ENCODE data around the gene COQ8A.

The COQ8A gene

DNA sequence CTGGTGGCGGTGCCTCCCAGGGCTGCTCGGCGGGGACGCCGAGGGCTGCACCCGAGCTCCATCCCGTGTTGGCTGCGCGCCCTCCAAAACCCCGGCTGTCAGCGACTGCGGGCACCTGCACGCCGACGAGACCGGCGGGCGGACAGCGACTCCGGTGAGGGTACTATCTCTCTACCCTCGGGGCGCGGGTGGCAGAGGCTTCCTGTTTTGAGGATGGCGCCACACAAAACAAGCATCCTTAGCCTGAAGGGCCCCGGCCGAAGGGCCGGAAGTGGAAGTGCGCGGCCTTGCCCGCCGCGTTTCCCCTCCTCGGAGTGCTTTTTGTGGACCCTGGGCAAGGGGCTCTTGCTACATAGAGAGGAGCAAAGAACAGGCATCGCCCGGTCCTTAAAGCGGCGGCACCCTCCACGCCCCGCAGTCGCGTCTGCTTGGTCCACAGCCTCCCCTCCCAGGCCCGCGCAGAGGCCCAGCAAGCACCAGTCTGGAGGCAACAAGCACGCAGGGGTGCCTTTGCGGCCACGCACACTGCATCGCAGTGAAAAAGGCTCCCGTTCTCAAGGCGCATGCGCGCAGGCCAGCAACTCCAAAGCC is 561 bp upstream of the COQ8A start:
- H3K4me3 ChIP-seq (ENCODE audit: low read length), result peak overlapping the region; percentile 68
- TF ChIP-seq, protein P1, sequence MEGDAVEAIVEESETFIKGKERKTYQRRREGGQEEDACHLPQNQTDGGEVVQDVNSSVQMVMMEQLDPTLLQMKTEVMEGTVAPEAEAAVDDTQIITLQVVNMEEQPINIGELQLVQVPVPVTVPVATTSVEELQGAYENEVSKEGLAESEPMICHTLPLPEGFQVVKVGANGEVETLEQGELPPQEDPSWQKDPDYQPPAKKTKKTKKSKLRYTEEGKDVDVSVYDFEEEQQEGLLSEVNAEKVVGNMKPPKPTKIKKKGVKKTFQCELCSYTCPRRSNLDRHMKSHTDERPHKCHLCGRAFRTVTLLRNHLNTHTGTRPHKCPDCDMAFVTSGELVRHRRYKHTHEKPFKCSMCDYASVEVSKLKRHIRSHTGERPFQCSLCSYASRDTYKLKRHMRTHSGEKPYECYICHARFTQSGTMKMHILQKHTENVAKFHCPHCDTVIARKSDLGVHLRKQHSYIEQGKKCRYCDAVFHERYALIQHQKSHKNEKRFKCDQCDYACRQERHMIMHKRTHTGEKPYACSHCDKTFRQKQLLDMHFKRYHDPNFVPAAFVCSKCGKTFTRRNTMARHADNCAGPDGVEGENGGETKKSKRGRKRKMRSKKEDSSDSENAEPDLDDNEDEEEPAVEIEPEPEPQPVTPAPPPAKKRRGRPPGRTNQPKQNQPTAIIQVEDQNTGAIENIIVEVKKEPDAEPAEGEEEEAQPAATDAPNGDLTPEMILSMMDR (conservative IDR thresholded peaks at IDR 0.05; ENCODE audit: low read depth, low read length), result no peak
- DNase-seq (ENCODE audit: low read depth), result no peak

DNA sequence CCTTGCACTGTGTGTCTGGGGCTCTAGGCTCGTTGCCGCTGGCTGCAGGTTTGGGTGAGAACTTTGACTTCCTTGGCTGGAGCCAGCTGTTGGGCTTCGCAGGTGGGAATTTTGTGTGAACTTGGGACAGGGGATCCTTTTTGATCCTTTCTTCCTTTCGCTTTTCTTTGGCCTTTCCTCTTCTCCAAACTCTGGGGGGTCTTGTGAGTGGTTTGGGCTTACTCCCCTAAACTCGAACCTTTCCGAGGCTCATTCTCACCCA is 643 bp downstream of the COQ8A start:
- TF ChIP-seq, protein P1 (conservative IDR thresholded peaks at IDR 0.05; ENCODE audit: low read depth, low read length), result no peak
- DNase-seq (ENCODE audit: low read depth), result no peak
- peak overlapping the region; percentile 66 for H3K4me3 ChIP-seq (ENCODE audit: low read length)

DNA sequence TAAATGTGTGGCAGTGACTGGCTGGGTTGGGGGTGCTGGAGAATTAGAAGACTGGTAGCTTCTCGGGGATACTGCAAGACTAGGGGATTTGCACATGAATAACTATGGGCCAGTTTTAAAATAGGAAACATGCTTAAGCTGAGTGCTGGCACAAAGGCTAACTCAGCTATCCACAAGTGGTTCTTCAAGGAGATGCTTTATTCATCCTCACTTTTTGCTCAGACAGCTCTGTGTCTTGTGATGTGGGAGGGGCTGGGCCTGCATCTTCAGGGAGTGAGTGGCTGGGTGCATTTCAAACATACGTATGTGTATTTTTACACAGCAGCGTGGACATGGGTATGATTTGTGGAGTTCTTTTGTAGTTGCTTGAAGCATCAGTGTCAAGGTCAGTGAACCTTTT is 2.3 kb downstream of the COQ8A start:
- no peak for DNase-seq (ENCODE audit: low read depth)
- H3K4me3 ChIP-seq (ENCODE audit: low read length), result no peak overlapping the region
- TF ChIP-seq, protein P1 (conservative IDR thresholded peaks at IDR 0.05; ENCODE audit: low read depth, low read length), result no peak

DNA sequence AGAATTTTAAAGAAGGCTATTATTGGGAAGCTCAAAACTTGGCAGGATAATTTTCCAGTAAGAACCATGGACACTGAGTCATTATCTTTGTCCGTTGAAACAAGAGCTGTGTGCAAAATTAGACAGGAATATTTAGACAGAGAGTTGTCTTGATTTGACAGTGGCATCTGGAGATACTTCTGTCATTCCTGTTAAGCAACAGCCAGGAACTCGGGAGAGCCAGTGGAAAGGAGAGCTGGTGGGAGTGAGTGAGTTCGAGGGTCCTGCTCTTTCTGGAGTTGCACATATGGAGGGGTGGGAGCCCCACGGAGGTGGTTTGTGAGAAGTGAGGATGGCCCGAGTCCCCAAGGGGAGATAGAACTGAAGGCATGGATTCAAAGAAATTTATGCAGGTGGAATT is 3.1 kb downstream of the COQ8A start:
- H3K4me3 ChIP-seq (ENCODE audit: low read length), result no peak overlapping the region
- no peak for DNase-seq (ENCODE audit: low read depth)
- TF ChIP-seq, protein P1 (conservative IDR thresholded peaks at IDR 0.05; ENCODE audit: low read depth, low read length), result no peak

DNA sequence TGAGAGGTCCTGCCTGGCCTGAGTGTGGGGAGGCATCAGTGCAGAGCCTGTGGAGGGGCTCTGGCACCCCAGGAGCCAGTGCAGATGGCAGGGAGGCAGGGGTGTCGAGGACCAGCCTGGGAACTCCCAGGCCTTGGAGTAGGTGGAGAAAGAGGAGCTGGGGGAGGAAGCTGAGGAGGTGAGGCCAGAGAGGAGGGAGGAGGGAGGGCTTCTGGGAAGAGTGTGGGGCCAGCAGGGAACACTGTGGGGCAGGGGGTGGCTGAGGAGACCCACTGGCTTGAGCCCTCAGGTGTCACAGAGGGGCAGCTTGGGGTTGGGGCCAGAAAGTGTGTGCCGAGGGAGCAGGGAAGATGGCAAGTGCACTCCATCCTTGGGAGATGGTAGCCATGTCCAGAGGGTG is 3.8 kb downstream of the COQ8A start:
- TF ChIP-seq, protein P1 (conservative IDR thresholded peaks at IDR 0.05; ENCODE audit: low read depth, low read length), result no peak
- DNase-seq (ENCODE audit: low read depth), result no peak
- no peak overlapping the region for H3K4me3 ChIP-seq (ENCODE audit: low read length)

DNA sequence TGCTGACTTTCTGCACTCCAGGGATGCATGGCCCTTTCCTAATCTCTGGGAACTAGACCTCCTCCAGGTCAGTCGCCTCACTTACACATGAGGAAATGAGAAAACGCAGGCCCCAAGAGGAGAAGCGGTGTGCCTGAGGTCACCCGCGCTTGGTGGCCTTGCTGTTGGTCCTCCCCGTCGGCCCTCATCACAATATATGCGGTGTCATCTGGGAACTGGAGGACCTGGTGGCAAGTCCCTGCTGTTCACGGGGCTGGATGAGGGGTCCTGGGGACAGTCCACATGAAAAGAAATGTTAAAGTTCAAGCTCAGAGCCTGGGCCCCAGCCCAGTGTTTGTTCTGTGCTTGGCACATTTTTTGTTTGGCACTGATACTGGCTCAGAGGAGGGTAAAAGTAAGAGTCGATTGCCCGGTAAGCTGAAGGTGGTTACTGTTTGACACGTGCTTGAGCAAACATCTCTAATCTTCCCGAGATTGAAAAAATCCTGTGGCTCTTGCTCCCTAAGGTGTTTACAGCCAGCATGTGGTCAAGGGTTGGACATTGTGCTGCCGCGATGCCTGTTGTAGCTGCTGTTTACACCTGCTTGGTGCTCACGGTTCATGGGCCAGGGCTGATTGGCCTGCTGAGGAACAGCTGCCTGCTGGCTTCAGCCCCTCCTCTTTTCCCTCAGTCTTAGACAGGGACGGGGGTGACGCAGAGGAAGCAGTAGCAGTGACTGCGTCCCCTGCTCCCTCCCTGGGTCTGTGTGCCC is 5.2 kb downstream of the COQ8A start:
- TF ChIP-seq, protein P1 (conservative IDR thresholded peaks at IDR 0.05; ENCODE audit: low read depth, low read length), result no peak
- H3K4me3 ChIP-seq (ENCODE audit: low read length), result no peak overlapping the region
- peak; percentile 8 for DNase-seq (ENCODE audit: low read depth)

DNA sequence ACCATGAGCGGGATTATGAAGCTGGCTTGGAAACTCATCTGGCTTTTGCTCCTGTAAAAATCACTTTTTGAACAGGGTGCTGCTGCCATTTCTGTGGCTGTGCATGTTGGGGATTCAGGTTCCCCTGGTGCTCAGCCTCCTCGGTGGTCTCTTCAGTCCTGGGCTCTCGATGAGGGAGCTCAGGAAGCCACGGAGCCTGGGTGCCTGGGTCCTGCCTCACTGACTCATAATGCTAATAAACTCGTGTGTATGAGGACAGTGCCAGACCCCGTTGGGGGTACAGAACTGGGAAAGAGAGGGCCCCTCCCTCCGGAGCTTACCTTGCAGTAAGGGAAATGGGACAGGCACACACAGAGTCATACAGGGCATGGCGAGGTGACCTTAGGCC is 5.8 kb downstream of the COQ8A start:
- no peak overlapping the region for H3K4me3 ChIP-seq (ENCODE audit: low read length)
- TF ChIP-seq, protein P1 (conservative IDR thresholded peaks at IDR 0.05; ENCODE audit: low read depth, low read length), result no peak
- DNase-seq (ENCODE audit: low read depth), result no peak

All from retinal pigment epithelial cell (primary cell).